NCI-H345 (cell line): ENCODE measurements around the gene OR2G6.
"Not testable (repeated sequence)": the region's sequence is repeated elsewhere in the genome, so short reads cannot be mapped to it uniquely, and the experiment has no call there.

ENCODE experiments used
- DNase-seq: peaks from one replicate; lab custom pipeline; 2025; lab: John Stamatoyannopoulos, UW

The OR2G6 gene

GRCh38 chr1:248507773-248508172 lies at the start of gene OR2G6:
OR2G6 (plus strand) TSS chr1:248508073; CDS start chr1:248521647, 13,574 bp downstream.
- not testable (repeated sequence) for DNase-seq

DNA sequence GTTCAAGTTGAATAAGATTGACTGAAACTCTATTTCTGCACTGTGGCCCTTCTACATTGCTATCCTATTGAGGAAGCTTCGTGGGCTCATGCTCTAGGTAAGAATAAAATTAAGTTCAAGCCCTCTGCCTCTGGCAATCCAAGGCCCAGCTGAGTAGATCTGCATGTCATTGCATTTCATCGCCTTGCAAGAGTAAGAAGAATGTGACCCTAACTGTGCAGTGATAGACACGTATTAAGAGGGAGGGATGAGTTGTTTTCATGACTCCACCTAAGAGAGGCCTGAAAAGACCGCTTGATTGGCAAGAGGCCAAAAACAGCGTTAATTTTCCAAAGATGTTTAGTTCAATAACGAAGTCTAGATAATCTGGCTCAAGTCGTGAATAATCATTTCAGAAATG lies 48.8 kb upstream of the OR2G6 start:
- DNase-seq, result not testable (repeated sequence)

GRCh38 chr1:248471154-248471553 lies 36.7 kb upstream of the OR2G6 start:
- no peak for DNase-seq

GRCh38 chr1:248472111-248472510 lies 35.8 kb upstream of the OR2G6 start:
- not testable (repeated sequence) for DNase-seq

- DNase-seq, result not testable (repeated sequence)
Observed at GRCh38 chr1:248473051-248473450, 34.8 kb upstream of the OR2G6 start, which contains the start of gene OR2T3. OR2T3 (plus strand) TSS chr1:248473351; CDS start chr1:248473351, 0 bp downstream.

DNA sequence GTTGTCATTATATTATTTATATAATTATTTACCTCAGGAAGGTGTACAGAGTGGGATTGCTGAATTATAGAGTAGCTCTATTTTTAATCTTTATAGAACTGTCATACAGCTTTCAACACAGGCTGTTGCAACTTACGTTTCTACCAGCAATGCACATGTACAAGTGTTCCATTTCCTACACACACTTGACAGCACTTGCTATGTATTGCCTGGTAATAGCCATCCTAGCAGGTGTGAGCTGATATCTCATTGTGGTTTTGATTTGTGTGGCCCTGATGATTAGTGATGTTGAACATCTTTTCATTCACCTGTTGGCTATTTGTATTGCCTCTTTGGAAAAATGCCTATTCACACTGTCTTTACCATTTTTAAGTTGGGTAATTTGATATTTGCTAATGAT lies 32.2 kb upstream of the OR2G6 start:
- not testable (repeated sequence) for DNase-seq

- DNase-seq, result not testable (repeated sequence)
Observed at GRCh38 chr1:248481686-248482579, 25.9 kb upstream of the OR2G6 start.

DNA sequence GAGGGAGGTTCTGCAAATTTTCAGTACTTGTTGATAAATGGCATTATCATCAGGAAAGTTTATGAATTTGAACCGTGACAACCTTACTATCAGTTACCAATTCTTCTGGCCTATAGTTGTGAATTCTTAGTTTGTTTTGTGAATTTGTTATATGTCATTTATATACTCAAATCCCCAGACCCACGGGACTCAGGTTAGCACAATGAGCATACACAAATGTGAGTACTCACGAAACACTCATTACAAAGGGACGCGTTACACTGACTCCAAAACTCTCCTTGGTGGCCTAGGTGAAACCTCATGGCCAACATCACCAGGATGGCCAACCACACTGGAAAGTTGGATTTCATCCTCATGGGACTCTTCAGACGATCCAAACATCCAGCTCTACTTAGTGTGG lies 19.6 kb upstream of the OR2G6 start, which contains the start of gene OR2T5:
Gene OR2T5, plus strand, starts transcription at position 301 of the 400 bp plus-strand sequence. Its CDS starts 0 bp downstream, at position 301.
- DNase-seq, result not testable (repeated sequence)

DNA sequence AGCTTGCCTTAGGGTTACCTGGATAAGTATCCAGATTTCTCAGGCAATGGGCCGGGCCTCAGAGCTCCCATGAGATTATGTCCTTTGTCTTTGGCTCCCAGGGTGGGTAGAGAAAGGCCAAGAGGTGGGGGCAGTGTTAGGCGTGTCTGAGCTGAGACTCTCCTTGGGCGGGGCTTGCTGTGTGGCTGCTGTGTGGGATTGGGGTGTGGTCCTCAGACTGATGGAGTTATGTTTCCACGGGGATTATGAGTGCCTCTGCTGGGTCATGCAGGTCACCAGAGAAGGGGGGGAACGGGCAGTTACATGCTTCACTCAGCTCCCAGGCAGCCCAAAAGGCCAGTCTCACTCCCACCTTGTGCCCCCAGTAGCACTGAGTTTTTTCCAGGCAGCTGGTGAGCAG lies 11.2 kb upstream of the OR2G6 start:
- DNase-seq, result not testable (repeated sequence)

GRCh38 chr1:248500305-248501035 lies 7.4 kb upstream of the OR2G6 start:
- not testable (repeated sequence) for DNase-seq

GRCh38 chr1:248510217-248510616 lies 2.3 kb downstream of the OR2G6 start:
- DNase-seq, result not testable (repeated sequence)

GRCh38 chr1:248521856-248522255 lies 14.0 kb downstream of the OR2G6 start:
- no peak for DNase-seq

DNA sequence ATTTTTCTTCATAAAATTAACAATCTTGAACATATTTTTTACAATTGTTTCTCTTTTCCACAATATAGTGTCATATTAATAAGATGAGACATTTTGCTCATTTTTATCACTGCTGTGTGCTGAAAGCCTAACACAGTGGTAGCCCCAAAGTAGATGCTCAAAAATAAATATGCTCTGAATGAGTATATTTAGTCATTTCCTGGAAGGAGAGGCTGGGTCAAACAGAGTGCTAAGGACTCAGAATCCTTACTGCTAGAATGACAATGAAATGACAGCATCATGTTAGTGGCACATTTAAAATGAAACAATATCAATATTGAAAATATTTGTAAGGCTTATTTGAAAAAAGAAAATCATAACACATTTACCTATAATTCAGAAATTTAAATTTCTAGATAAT lies 29.6 kb downstream of the OR2G6 start:
- not testable (repeated sequence) for DNase-seq

DNA sequence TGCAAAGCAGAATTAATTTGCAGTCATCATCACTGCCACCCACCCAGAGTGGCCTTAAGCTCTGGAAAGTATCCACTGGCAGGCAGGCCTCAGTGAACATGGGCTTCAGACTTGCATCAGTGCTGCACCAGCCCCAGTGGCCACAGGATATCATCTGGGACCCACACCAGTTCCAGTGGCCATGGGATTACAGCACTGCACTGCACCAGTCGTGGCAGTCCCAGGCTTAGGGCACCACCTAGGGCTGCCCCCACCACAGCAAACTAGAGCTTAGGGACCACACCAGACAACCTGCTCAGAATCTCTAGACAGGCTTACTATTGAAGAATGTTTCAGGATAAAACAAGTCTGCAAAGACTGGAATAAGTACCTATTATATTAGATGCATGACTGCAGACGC lies 39.5 kb downstream of the OR2G6 start:
- not testable (repeated sequence) for DNase-seq

DNA sequence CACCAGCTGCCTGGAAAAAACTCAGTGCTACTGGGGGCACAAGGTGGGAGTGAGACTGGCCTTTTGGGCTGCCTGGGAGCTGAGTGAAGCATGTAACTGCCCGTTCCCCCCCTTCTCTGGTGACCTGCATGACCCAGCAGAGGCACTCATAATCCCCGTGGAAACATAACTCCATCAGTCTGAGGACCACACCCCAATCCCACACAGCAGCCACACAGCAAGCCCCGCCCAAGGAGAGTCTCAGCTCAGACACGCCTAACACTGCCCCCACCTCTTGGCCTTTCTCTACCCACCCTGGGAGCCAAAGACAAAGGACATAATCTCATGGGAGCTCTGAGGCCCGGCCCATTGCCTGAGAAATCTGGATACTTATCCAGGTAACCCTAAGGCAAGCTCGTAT lies 43.2 kb downstream of the OR2G6 start:
- DNase-seq, result not testable (repeated sequence)

- not testable (repeated sequence) for DNase-seq
Observed at GRCh38 chr1:248562672-248563071, 54.8 kb downstream of the OR2G6 start, which contains the start of gene OR2T29. OR2T29 (minus strand) TSS chr1:248562772; CDS start chr1:248559491, 3,281 bp downstream.

DNA sequence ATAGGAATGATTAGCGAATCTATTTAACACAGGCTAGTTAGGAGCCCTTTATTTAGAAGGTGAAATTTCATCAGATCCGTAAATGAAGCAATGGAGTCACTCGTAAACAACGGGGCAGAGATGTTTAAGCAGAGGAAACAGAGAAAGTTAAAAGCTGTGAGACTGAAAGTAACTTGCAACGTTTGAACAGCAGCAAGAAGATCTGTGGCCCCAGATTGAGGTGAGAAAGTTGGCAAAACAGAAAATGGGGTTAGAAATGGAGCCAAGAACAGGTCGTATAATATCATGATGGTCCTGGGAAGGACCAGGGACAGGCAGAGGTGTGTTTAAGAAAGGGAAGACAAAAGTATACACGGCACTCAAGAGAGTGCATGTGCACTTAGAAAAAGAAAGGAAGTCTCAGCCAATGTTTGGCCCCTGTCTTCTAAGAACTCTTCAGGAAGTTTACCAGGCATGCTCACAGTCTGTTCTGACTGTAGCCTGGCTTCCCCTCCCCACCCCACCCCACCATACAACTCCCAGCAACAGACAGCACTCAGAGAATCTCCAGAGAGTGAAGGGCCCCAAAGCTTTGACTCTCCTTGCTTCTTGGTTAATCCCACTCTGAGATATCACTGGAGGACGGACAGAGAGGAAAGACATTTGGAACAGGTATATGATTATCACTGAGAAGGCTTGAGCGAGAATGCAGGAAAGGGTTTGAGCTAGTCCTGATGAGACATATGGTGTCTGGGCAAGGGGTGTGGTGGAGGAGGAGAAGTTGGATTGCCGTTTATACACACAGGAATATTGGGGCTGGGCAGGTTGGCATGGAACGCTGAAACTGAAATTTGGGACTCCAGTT lies 57.9 kb downstream of the OR2G6 start:
- DNase-seq, result not testable (repeated sequence)

GRCh38 chr1:248569049-248569448 lies 61.2 kb downstream of the OR2G6 start:
- DNase-seq, result not testable (repeated sequence)

DNA sequence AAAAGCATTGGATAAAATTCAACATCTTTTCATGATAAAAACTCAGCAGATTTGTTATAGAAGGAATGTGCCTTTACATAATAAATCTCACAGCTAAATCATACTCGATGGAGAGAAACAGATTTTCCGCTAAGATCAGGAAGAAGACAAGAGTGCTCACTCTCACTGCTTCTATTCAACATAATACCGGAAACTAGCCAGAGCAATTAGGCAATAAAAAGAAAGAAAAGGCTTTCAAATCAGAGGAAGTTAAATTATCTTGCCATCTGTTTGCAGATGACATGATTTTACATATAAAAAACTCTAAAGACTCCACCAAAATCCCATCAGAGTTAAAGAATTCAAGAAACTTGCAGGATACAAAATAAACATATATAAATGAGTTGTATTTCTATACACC lies 62.9 kb downstream of the OR2G6 start:
- DNase-seq, result not testable (repeated sequence)

GRCh38 chr1:248572049-248572448 lies 64.2 kb downstream of the OR2G6 start:
- not testable (repeated sequence) for DNase-seq

GRCh38 chr1:248573856-248574255 lies 66.0 kb downstream of the OR2G6 start:
- DNase-seq, result not testable (repeated sequence)
